Adrenal gland (tissue), 5 donors: ENCODE measurements around the gene RBM4B.

ENCODE experiments used
- CTCF ChIP-seq, 6 experiments: fragments of 450-650 bp in 4 of 6; fragments of 200-600 bp in 2 of 6; sonication (generic) in 1 of 6; IDR thresholded peaks; 1 replicate in 5 of 6; 2 replicates in 1 of 6; pipeline versions ENCODE4 v1.5.1 to v1.8.0; 2016 to 2021; ENCODE audit warnings: antibody characterized with exemption in 6 of 6, mild to moderate bottlenecking in 2 of 6, moderate library complexity in 1 of 6
- POLR2A ChIP-seq, 2 donors: fragments of 450-650 bp; IDR thresholded peaks; one replicate each; pipeline ENCODE4 v1.6.1; 2017; ENCODE audit warnings: antibody characterized with exemption in 2 of 2, mild to moderate bottlenecking in 2 of 2, moderate library complexity in 1 of 2
- donor health status: DM: no; HTN: no; CAD: no.

GRCh38 chr11:66687831-66688281 is 10.2 kb upstream of the RBM4B start:
- TF ChIP-seq POLR2A (IDR thresholded peaks at IDR 0.05) (no peak), CTCF (IDR thresholded peaks at IDR 0.05) (no peak)
